ENCODE data around the gene TRABD2B. TPM values are rescaled to one million over a fixed set of nuclear protein-coding genes. Genes with fewer than 3 reads are reported as not detected.

The TRABD2B gene
- total RNA-seq, 1 donor from 2014 or later, result 1.8 TPM

DNA sequence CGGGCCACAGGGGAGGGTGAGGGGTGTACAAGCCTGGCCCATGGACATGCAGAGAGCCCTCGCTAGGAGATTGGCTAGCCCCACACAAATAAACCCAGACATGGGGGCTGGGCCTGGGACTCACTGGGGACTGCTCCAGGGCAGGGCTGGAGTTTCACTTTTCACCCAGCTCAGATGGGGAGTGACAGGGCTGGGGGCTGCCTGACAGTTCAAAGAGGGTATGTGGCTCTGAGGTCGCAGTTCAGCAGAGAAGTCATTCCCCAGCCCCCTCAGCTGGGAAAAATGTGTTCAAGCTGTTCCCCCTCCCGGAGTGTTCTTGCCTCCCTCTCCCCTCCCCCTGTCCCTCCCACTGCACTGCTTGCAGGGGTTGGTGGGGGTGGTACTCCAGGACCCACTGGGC is 277.1 kb downstream of the TRABD2B start:
- Histone ChIP-seq H3K9me3 (no peaks in the 10 kb centered on the region), H3K4me3 (no peak overlapping the region), H3K27ac (no peak overlapping the region), H3K4me1 (peaks cover 6% of the 10 kb centered on the region), H3K36me3 (no peaks in the 10 kb centered on the region), H3K27me3 (ENCODE audit: low read depth) (peaks cover 68% of the 10 kb centered on the region)
- no peak for ATAC-seq
- DNase-seq, result no peak
- TF ChIP-seq, protein P1, sequence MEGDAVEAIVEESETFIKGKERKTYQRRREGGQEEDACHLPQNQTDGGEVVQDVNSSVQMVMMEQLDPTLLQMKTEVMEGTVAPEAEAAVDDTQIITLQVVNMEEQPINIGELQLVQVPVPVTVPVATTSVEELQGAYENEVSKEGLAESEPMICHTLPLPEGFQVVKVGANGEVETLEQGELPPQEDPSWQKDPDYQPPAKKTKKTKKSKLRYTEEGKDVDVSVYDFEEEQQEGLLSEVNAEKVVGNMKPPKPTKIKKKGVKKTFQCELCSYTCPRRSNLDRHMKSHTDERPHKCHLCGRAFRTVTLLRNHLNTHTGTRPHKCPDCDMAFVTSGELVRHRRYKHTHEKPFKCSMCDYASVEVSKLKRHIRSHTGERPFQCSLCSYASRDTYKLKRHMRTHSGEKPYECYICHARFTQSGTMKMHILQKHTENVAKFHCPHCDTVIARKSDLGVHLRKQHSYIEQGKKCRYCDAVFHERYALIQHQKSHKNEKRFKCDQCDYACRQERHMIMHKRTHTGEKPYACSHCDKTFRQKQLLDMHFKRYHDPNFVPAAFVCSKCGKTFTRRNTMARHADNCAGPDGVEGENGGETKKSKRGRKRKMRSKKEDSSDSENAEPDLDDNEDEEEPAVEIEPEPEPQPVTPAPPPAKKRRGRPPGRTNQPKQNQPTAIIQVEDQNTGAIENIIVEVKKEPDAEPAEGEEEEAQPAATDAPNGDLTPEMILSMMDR (IDR thresholded peaks at IDR 0.05), result no peak
- intact Hi-C loops (cut with DNase I), result no loop called here

DNA sequence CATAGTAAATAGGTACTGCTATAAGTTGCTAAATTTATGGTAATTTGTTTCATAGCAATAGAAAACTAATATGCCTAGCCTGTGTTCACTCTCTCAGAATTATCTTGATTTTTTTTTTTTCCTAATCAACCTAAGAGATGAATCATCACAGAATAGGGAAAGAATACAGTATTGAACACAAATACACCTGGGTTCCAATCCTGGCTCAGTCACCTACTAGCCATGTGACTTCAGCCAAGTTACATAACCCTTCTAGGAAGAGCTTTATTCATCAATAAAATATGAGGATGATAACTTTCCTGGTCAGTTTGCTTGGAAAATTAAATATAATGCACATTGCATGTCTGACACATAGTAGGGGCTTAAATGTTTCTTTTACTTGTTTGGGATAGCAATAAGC is 279.8 kb downstream of the TRABD2B start:
- DNase-seq (no peak), ATAC-seq (no peak)
- Histone ChIP-seq H3K4me1 (no peaks in the 10 kb centered on the region), H3K4me3 (no peak overlapping the region), H3K27ac (no peak overlapping the region), H3K9me3 (no peaks in the 10 kb centered on the region), H3K27me3 (ENCODE audit: low read depth) (peaks cover 67% of the 10 kb centered on the region), H3K36me3 (no peaks in the 10 kb centered on the region)
- TF ChIP-seq, protein P1 (IDR thresholded peaks at IDR 0.05), result no peak
- intact Hi-C loops (cut with DNase I), result loop anchor here (10.0 kb wide), 1 partner anchor 183 kb away; no protein-coding TSS in a partner anchor

DNA sequence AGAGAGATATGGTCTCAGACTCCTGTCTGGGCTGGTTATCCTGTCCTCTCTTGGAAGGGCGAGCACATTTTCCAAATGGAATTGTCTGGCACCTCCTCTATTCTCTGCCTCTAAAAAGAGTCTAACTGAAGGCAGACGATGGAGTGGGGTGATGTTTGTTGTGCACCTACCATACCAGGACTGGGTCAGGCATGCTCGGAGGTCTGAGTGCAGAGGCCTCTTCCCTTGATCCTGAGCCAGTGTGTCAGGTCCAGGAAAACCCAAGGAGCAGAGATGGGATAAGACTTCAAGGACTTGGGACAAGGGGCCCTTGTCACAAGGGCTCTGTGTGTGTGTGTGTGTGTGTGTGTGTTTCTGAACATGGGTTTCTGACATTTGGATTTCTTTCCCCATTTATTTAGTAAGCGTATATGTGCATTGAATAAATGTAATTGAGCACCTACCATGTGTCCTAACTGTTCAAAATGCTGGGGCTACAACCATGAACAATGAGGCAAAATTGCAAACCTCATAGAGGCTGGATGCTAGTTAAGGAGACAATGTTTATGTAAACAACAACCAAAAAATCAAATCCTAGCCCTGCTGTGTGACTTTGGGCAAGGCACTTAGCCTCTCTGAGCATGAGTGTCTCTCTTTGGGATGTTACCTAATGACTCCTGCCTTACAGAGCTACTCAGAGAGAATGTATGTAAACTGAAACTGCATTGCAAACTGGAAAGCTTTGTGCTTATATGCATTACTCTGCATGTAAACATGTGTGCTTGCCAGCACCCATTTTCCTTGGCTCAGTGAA is 283.0 kb downstream of the TRABD2B start:
- H3K27ac ChIP-seq, result no peak overlapping the region
- H3K9me3 ChIP-seq, result no peaks in the 10 kb centered on the region
- TF ChIP-seq, protein P1 (IDR thresholded peaks at IDR 0.05), result no peak
- ATAC-seq (no peak), DNase-seq (no peak)
- peaks cover 84% of the 10 kb centered on the region for H3K27me3 ChIP-seq (ENCODE audit: low read depth)
- no peaks in the 10 kb centered on the region for H3K36me3 ChIP-seq
- no peak overlapping the region for H3K4me3 ChIP-seq
- H3K4me1 ChIP-seq, result peaks cover 17% of the 10 kb centered on the region
- intact Hi-C loops (cut with DNase I), result loop anchor here (10.0 kb wide), 1 partner anchor 179 kb away; no protein-coding TSS in a partner anchor

DNA sequence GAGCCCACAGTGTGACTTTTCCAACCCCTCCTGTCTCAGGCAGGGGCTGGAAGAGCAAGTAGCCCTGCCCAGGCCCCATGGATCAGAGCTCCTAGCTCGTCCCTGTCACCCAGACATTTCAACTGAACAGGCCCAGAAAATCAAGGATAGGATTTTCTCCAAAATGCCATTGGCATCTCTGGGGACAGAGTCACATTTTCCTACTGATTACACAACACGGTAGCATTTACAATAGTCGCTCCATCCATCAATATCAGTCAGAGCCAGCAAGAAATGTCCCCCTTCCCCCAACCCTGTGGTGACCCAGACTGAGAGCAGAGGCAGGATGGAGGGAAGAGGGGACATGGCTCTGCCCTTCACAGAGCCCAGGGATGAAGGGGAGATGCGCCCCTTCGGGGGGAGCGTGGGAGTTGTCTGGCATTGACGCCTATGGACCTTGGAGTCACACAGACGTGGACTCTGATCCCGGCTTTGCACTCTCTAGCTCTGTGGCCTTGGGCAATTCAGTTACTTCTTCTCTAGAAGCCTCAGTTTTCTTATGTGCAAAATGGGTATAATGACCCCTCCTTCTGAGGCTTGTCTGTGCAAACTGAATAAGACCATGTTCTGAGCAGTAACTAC is 283.7 kb downstream of the TRABD2B start:
- Histone ChIP-seq H3K9me3 (no peaks in the 10 kb centered on the region), H3K36me3 (no peaks in the 10 kb centered on the region), H3K27me3 (ENCODE audit: low read depth) (peaks cover 91% of the 10 kb centered on the region), H3K4me3 (no peak overlapping the region), H3K27ac (no peak overlapping the region), H3K4me1 (peaks cover 23% of the 10 kb centered on the region)
- ATAC-seq (no peak), DNase-seq (no peak)
- TF ChIP-seq, protein P1 (IDR thresholded peaks at IDR 0.05), result no peak
- intact Hi-C loops (cut with DNase I), result loop anchor here (10.0 kb wide), 1 partner anchor 179 kb away; no protein-coding TSS in a partner anchor

DNA sequence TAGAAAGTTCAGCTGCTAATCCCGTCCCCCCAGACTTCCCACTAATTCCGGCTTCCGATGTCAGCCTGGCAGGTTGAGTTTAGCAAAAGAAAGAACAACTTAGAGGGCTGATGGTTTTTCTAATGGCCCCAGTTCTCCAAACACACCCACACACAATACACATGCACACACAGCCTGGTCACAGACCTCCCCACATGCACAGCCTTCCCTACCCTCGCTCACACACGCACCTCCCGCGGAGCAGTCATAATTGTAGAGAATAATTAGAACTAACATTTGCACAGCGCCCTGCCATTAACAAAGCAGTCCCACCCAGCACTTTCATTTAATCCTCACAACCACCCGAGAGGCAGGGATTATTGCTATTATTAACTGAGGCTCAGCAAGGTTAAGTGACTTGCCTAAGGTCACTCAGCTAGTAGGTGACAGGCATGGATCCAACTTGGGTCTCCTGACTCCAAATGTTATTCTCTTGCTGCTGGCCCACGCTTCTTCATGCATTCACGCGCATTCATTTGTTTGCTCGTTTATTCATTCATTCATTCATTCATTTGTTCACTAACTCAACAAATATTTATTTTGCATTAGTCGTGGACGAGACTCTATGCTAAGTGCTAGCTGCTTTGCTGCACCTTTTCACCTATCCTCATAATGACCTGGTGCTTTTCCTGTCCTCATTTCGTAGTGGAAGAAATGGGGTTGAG is 284.4 kb downstream of the TRABD2B start:
- Histone ChIP-seq H3K4me3 (no peak overlapping the region), H3K27me3 (ENCODE audit: low read depth) (peaks cover 91% of the 10 kb centered on the region), H3K36me3 (no peaks in the 10 kb centered on the region), H3K4me1 (peaks cover 23% of the 10 kb centered on the region), H3K27ac (no peak overlapping the region), H3K9me3 (no peaks in the 10 kb centered on the region)
- intact Hi-C loops (cut with DNase I), result loop anchor here (10.0 kb wide), 1 partner anchor 178 kb away; no protein-coding TSS in a partner anchor
- TF ChIP-seq, protein P1 (IDR thresholded peaks at IDR 0.05), result no peak
- DNase-seq (no peak), ATAC-seq (no peak)

Data from lower lobe of right lung (tissue), 2 donors.